Ectodermal cell (in vitro differentiated cells): ENCODE results near the gene CEBPA.

Experiments
- H3K27ac ChIP-seq: 2 replicates; pipeline ENCODE4 v1.7.0; 2013; ENCODE audit warnings: mild to moderate bottlenecking, low read depth, low read length; ENCODE audit not compliant: insufficient read depth, poor library complexity, severe bottlenecking
- H3K27me3 ChIP-seq: 2 replicates; pipeline ENCODE4 v1.7.0; 2013; ENCODE audit warnings: mild to moderate bottlenecking, low read length; ENCODE audit not compliant: insufficient read depth, control insufficient read depth, poor library complexity, severe bottlenecking
- H3K36me3 ChIP-seq: one replicate; pipeline ENCODE4 v1.7.0; 2013; ENCODE audit warnings: low read length; ENCODE audit not compliant: control insufficient read depth, insufficient read depth
- H3K4me1 ChIP-seq: one replicate; pipeline ENCODE4 v1.7.0; 2013; ENCODE audit warnings: low read length; ENCODE audit not compliant: control insufficient read depth, insufficient read depth
- H3K4me3 ChIP-seq: 2 replicates; pipeline ENCODE4 v1.7.0; 2013; ENCODE audit warnings: low read depth, low read length, control low read depth; ENCODE audit not compliant: insufficient read depth
- H3K9me3 ChIP-seq: 2 replicates; pipeline ENCODE4 v1.7.0; 2013; ENCODE audit warnings: mild to moderate bottlenecking, low read length, moderate library complexity; ENCODE audit not compliant: control insufficient read depth
- WGBS, 2 experiments: methylation state at CpG; one replicate each; pipeline ENCODE4 v1.1.7; 2013; ENCODE audit warnings: missing lambda C conversion rate in 2 of 2; 5-methylcytosine and 5-hydroxymethylcytosine counted together

CEBPA gene

DNA sequence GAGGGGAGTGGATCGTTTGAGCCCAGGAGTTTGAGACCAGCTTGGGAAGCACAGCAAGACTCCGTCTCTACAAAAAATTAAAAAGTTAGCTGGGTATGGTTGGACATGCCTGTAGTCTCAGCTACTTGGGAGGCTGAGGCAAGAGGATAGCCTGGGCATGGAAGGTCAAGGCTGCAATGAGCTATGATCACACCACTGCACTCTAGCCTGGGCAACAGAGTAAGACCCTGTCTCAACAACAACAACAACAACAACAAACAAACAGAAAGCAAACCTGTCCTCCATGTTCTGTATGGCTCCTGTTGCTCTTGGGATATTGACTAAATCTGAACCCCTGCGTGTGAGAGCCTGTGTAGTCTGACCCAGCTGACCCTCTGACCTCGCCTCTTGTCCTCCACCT, 14.9 kb downstream of the CEBPA start:
- WGBS, 2 experiments: 91 to 98% methylated on average over 4 of the region's 4 CpGs
- Histone ChIP-seq H3K4me3 (no peak overlapping the region), H3K36me3 (no peaks in the 10 kb centered on the region), H3K27me3 (no peaks in the 10 kb centered on the region), H3K9me3 (no peaks in the 10 kb centered on the region), H3K4me1 (peaks cover 12% of the 10 kb centered on the region), H3K27ac (no peak overlapping the region)

DNA sequence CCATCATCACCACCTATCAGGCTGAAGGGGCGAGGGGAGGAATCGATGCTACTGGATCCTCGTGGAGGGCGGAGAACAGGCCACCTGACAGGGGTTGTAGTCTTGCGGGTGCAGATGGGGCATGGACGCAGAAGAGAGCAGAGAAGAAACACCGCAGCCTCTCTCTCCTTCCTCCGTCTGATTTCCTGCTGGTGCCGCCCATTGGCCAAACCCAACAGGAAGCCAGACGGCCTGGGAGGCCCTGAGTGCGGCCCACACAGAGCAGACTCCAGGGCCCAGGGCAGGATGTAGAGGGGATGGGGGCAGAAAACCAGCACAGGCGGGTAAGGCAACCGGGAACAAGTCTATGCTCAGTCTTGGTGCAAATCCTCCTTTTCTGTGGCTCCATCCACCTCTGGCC, 15.4 kb downstream of the CEBPA start:
- no peaks in the 10 kb centered on the region for H3K9me3 ChIP-seq
- WGBS, 2 experiments: 93 to 95% methylated on average over 13 of the region's 13 CpGs
- no peak overlapping the region for H3K27ac ChIP-seq
- H3K4me3 ChIP-seq: no peak overlapping the region
- H3K36me3 ChIP-seq: no peaks in the 10 kb centered on the region
- H3K4me1 ChIP-seq: peaks cover 12% of the 10 kb centered on the region
- H3K27me3 ChIP-seq: no peaks in the 10 kb centered on the region

DNA sequence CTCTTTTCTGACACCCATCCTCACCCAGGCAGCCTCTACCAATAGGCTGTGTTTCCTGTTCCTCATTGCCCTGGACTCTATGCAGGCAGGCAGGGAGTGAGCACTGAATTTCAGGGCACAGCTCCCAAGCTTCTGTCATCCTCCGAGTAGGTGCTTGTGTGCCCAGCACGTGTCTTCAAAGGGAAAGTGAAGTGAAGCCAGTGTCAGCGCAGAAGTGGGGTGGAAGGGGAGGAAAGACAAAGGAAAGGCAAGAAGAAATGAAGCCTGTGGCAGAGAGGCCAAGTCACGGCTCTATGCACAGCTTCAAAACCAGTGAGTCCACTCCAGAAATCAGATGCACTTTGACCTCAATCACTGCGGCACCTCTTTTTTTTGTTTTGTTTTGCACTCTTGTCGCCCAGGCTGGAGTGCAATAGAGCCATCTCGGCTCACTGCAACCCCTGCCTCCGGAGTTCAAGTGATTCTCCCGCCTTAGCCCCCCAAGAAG, 16.9 kb downstream of the CEBPA start:
- 86 to 89% methylated on average over 9 of the region's 9 CpGs for WGBS, 2 experiments
- peaks cover 12% of the 10 kb centered on the region for H3K4me1 ChIP-seq
- no peak overlapping the region for H3K27ac ChIP-seq
- H3K27me3 ChIP-seq: no peaks in the 10 kb centered on the region
- no peak overlapping the region for H3K4me3 ChIP-seq
- no peaks in the 10 kb centered on the region for H3K9me3 ChIP-seq
- no peaks in the 10 kb centered on the region for H3K36me3 ChIP-seq

- Histone ChIP-seq H3K27ac (no peak overlapping the region), H3K36me3 (no peaks in the 10 kb centered on the region), H3K9me3 (no peaks in the 10 kb centered on the region), H3K4me1 (peaks cover 12% of the 10 kb centered on the region), H3K4me3 (no peak overlapping the region), H3K27me3 (no peaks in the 10 kb centered on the region)
- WGBS, 2 experiments: 51 to 52% methylated on average over 7 of the region's 7 CpGs
Measured at GRCh38 chr19:33284756-33285155, 17.6 kb downstream of the CEBPA start.

GRCh38 chr19:33284146-33284643, 18.1 kb downstream of the CEBPA start:
- Histone ChIP-seq H3K27ac (no peak overlapping the region), H3K4me3 (no peak overlapping the region), H3K27me3 (no peaks in the 10 kb centered on the region), H3K36me3 (no peaks in the 10 kb centered on the region), H3K4me1 (peaks cover 12% of the 10 kb centered on the region), H3K9me3 (no peaks in the 10 kb centered on the region)
- WGBS, 2 experiments: 91 to 95% methylated on average over 12 of the region's 12 CpGs

DNA sequence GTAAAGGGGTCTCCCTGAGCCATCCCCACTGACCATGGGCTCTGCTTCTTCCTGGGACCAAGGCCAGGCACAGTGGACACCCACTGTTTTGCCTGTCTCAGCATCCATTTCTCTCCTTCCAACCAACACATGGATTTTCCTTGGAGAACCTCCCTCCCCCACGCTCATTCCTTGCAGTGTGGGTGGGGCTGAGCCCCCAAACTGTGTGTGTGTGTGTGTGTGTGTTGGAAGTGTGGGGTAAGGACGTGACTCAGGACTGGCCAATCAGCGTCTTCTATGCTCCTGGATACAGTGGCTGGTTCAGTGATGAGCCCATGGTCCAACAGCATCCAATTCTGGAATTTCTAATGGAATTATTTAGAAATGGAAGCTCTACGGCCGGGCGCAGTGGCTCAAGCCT, 18.7 kb downstream of the CEBPA start:
- WGBS, 2 experiments: 91 to 95% methylated on average over 6 of the region's 6 CpGs

DNA sequence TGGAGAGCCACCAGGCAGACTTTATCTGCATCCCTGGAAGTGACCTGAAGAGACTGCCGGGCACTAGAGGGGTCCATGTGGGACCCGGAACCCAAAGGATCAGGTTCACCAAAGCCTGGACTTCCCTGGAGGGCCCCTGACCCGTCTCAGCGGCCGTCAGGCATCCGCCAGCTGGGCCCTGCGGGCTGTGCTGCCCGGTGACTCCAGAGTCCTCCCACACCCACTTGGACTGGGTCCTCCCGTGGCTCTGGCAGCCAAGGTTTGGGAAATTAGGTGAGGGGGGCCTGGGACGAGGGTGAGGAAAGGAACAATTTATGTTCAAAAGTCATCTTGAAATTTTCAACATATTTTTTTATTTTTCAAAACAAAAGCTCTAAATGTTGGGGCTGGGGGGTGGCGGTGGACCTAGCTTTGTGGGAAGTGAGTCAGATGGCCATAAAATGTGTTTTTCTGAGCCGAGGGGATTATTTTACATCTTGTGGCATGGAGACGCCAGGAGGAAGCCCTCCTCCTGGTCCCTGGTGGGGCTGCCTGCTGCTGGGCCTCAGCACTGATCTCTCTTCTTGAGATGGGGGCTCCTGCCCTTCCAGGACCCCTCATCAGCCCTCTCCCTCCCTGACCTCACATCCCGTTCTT, 20.2 kb downstream of the CEBPA start:
- no peaks in the 10 kb centered on the region for H3K9me3 ChIP-seq
- no peak overlapping the region for H3K27ac ChIP-seq
- WGBS, 2 experiments: 93% methylated on average over 13 of the region's 14 CpGs
- H3K27me3 ChIP-seq: no peaks in the 10 kb centered on the region
- H3K4me3 ChIP-seq: no peak overlapping the region
- no peaks in the 10 kb centered on the region for H3K36me3 ChIP-seq
- peaks cover 18% of the 10 kb centered on the region for H3K4me1 ChIP-seq

More for the DNA sequence above, 18.7 kb downstream of the CEBPA start:
- no peaks in the 10 kb centered on the region for H3K27me3 ChIP-seq
- H3K9me3 ChIP-seq: no peaks in the 10 kb centered on the region
- no peaks in the 10 kb centered on the region for H3K36me3 ChIP-seq
- peaks cover 15% of the 10 kb centered on the region for H3K4me1 ChIP-seq
- H3K4me3 ChIP-seq: no peak overlapping the region
- H3K27ac ChIP-seq: no peak overlapping the region

DNA sequence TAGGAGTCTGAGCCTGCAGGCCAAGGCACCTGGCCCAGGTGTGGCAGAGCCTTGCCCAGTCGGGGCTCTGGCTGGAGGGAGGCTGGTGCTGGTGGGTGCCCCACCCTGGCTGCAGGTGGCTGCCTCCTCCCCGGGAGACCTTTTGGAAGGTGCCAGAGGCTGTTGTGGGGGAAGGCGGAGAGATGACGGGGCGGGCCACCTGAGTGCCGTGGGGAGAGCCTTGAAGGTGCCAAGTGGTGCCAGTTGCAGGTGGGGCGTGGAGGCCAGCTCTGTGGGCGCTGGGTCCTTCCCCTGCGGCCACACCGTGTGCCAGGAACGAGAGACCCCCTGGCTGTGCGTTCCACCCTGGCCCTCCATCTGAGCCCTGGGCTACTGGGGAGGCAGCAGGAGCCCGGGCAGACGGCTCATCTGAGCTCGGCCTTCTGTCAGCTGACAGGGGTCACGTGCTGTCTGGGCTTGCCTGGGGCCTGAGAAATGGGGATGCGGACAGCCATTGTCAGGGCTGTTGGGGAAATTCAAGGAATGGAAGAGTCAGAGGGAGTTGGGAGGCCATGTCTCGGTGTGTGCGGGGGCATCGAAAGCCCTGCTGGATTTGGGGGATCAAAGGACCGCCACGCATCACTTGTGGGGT, 20.9 kb downstream of the CEBPA start:
- WGBS, 2 experiments: 90 to 91% methylated on average over 22 of the region's 22 CpGs
- Histone ChIP-seq H3K4me3 (no peak overlapping the region), H3K9me3 (no peaks in the 10 kb centered on the region), H3K27me3 (no peaks in the 10 kb centered on the region), H3K4me1 (peaks cover 18% of the 10 kb centered on the region), H3K27ac (no peak overlapping the region), H3K36me3 (no peaks in the 10 kb centered on the region)

- H3K27me3 ChIP-seq: no peaks in the 10 kb centered on the region
- no peak overlapping the region for H3K4me3 ChIP-seq
- peaks cover 22% of the 10 kb centered on the region for H3K4me1 ChIP-seq
- no peak overlapping the region for H3K27ac ChIP-seq
- 91 to 92% methylated on average over 8 of the region's 8 CpGs for WGBS, 2 experiments
- no peaks in the 10 kb centered on the region for H3K9me3 ChIP-seq
- H3K36me3 ChIP-seq: no peaks in the 10 kb centered on the region
Measured at GRCh38 chr19:33280351-33280921, 21.9 kb downstream of the CEBPA start.
